ENCODE data around the gene PWWP3B. TPM values are rescaled to one million over a fixed set of nuclear protein-coding genes. Genes with fewer than 3 reads are reported as not detected.
A peak's percentile ranks its signal among the peaks of the same experiment; 100 is the strongest.

PWWP3B gene
- not detected in 2 replicates for total RNA-seq (2022)
- percentile 12 among the genes with signal in this experiment for Bru-seq, nascent RNA
- not detected for BruChase-seq, experiment 1, labeled RNA remaining after a 6-hour chase
- BruChase-seq, experiment 2, labeled RNA remaining after a 2-hour chase, result percentile 9 among the genes with signal in this experiment
- long read RNA-seq, result 0 reads

GRCh38 chrX:106168107-106168506 lies at the start of gene PWWP3B:
TSS of gene PWWP3B (plus strand) at chrX:106168305. CDS start at chrX:106205433, 37,128 bp downstream.
- CTCF ChIA-PET, result interaction anchor here (1.7 kb wide), 1 partner anchor 35 kb away, joined by 3 read pairs; no protein-coding TSS in a partner anchor
- intact Hi-C loops (cut with micrococcal nuclease; ENCODE audit: unreplicated experiment), result no loop called here
- Mint-ChIP-seq H3K27me3 (ENCODE audit: unreplicated experiment) (peaks cover 15% of the 10 kb centered on the region), H3K27ac (ENCODE audit: unreplicated experiment) (peak within 1 kb of the TSS; percentile 61), H3K4me3 (ENCODE audit: low read depth, unreplicated experiment) (peak within 1 kb of the TSS; percentile 54), H3K4me1 (ENCODE audit: low read depth, unreplicated experiment) (peaks cover 8% of the 10 kb centered on the region), H3K36me3 (ENCODE audit: insufficient read depth, unreplicated experiment) (no peaks in the 10 kb centered on the region), H3K9me3 (ENCODE audit: low read depth, unreplicated experiment) (no peaks in the 10 kb centered on the region)
- TF ChIP-seq CTCF (IDR thresholded peaks at IDR 0.05; ENCODE audit: unreplicated experiment), result no peak
- BruUV-seq (replicated peaks), result no TSS peak
- no peak for DNase-seq

GRCh38 chrX:106139048-106139447 lies 29.1 kb upstream of the PWWP3B start:
- no peak overlapping the region for H3K4me3 Mint-ChIP-seq (ENCODE audit: low read depth, unreplicated experiment)
- CTCF ChIA-PET, result no interaction called here
- TF ChIP-seq CTCF (IDR thresholded peaks at IDR 0.05; ENCODE audit: unreplicated experiment), result no peak
- H3K4me1 Mint-ChIP-seq (ENCODE audit: low read depth, unreplicated experiment), result no peaks in the 10 kb centered on the region
- H3K27me3 Mint-ChIP-seq (ENCODE audit: unreplicated experiment), result peaks cover 41% of the 10 kb centered on the region
- intact Hi-C loops (cut with micrococcal nuclease; ENCODE audit: unreplicated experiment), result no loop called here
- no peak overlapping the region for H3K27ac Mint-ChIP-seq (ENCODE audit: unreplicated experiment)
- DNase-seq, result no peak
- peaks cover 3% of the 10 kb centered on the region for H3K9me3 Mint-ChIP-seq (ENCODE audit: low read depth, unreplicated experiment)
- no TSS peak for BruUV-seq (replicated peaks)
- H3K36me3 Mint-ChIP-seq (ENCODE audit: insufficient read depth, unreplicated experiment), result no peaks in the 10 kb centered on the region

GRCh38 chrX:106144755-106145639 lies 23.1 kb upstream of the PWWP3B start:
- Mint-ChIP-seq H3K9me3 (ENCODE audit: low read depth, unreplicated experiment) (peaks cover 3% of the 10 kb centered on the region), H3K4me1 (ENCODE audit: low read depth, unreplicated experiment) (no peaks in the 10 kb centered on the region), H3K36me3 (ENCODE audit: insufficient read depth, unreplicated experiment) (no peaks in the 10 kb centered on the region), H3K27me3 (ENCODE audit: unreplicated experiment) (peaks cover 14% of the 10 kb centered on the region), H3K4me3 (ENCODE audit: low read depth, unreplicated experiment) (no peak overlapping the region), H3K27ac (ENCODE audit: unreplicated experiment) (no peak overlapping the region)
- intact Hi-C loops (cut with micrococcal nuclease; ENCODE audit: unreplicated experiment), result no loop called here
- CTCF ChIA-PET, result no interaction called here
- DNase-seq, result no peak
- BruUV-seq (replicated peaks), result no TSS peak
- no peak for TF ChIP-seq CTCF (IDR thresholded peaks at IDR 0.05; ENCODE audit: unreplicated experiment)

- Mint-ChIP-seq H3K9me3 (ENCODE audit: low read depth, unreplicated experiment) (no peaks in the 10 kb centered on the region), H3K36me3 (ENCODE audit: insufficient read depth, unreplicated experiment) (no peaks in the 10 kb centered on the region), H3K4me1 (ENCODE audit: low read depth, unreplicated experiment) (no peaks in the 10 kb centered on the region), H3K27ac (ENCODE audit: unreplicated experiment) (no peak overlapping the region), H3K4me3 (ENCODE audit: low read depth, unreplicated experiment) (no peak overlapping the region), H3K27me3 (ENCODE audit: unreplicated experiment) (no peaks in the 10 kb centered on the region)
- intact Hi-C loops (cut with micrococcal nuclease; ENCODE audit: unreplicated experiment), result no loop called here
- TF ChIP-seq CTCF (IDR thresholded peaks at IDR 0.05; ENCODE audit: unreplicated experiment), result no peak
- CTCF ChIA-PET, result no interaction called here
- DNase-seq, result no peak
- BruUV-seq (replicated peaks), result no TSS peak
Measured at GRCh38 chrX:106150701-106151100, 17.4 kb upstream of the PWWP3B start.

Data from Calu3 (cell line).